HG03103 (cell line): ENCODE measurements around the gene MRPL37.
"Not testable (repeated sequence)": the region's sequence is repeated elsewhere in the genome, so short reads cannot be mapped to it uniquely, and the experiment has no call there.

Experiments used
- ATAC-seq: cut with Tn5 transposase; IDR thresholded peaks from one replicate; pipeline ENCODE4 v1.9.1; 2021; ENCODE audit warnings: low read depth; ENCODE audit not compliant: unreplicated experiment

Gene MRPL37

GRCh38 chr1:54199765-54200518, at the start of gene MRPL37, which contains the start of gene CYB5RL:
Gene MRPL37, plus strand, starts transcription at chr1:54200167. Its CDS starts 77 bp downstream, at chr1:54200244.
Gene CYB5RL, minus strand, starts transcription at chr1:54200030. Its CDS starts 4,414 bp downstream, at chr1:54195616.
- ATAC-seq, result peak; percentile 92

DNA sequence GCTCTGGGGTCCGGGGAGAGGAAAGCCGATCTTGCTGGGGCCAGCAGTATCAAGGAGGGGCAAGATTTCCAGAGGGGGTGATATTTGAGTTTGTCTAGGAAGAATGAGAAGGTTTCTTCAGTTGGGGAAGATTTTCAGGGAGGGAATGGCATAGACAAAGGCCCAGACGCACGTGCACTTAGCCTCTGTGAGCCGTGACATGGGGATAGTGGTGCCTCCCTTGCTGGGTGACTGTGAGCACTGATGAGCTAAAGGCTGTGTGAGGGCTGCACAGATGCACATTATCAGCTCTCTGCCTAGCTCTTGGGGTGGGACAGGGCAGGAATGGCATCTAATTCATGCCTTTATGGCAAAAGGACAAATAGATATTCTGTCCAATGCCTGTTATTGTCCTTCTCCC, 49.0 kb upstream of the MRPL37 start:
- ATAC-seq, result no peak

DNA sequence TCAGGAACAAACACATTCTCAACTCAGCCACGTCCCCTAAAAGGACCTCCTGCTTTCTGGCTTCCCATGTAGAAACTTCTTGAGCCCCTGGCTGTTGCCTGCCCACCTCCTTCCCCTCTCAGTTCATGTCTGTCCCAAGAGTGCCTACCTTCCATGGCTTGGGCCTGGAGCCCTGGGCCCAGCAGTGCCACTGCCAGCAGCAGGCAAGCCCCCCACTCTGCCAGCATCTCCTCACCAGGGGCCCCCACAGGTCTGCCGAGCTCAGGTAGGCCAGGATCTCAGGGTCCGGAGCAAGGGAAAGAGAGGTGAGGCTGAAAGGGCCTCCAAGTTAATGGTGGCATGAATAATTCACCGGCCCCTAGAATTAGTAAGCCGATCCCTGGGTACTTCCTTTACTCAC, 47.3 kb upstream of the MRPL37 start, which contains the start of gene CDCP2:
Gene CDCP2, minus strand, starts transcription at position 305 of the 400 bp plus-strand sequence. Its CDS starts 78 bp downstream, at position 227.
- ATAC-seq, result no peak

GRCh38 chr1:54153535-54154439, 46.2 kb upstream of the MRPL37 start:
- no peak for ATAC-seq

- ATAC-seq, result no peak
Observed at GRCh38 chr1:54156201-54156600, 43.8 kb upstream of the MRPL37 start.

DNA sequence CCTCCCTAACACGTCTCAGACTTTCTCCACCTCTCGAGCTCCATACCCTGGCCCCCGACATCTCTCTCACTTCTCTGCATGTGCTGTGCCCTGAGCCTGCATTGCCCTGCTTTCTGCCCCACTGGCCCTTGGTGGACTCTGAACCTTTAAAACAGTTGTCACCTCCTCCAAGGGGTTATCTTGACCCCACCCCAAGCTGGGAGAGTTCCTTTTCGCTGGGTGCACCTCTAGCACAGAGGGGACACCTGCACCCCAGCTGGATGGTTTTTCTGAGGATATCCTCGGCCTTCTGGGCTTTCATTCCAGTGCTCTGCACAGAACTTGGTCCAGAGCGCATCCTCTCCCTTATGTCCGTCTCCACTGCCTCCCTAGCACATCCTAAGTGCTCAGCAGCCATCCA, 43.0 kb upstream of the MRPL37 start:
- ATAC-seq, result no peak

- ATAC-seq, result no peak
Observed at GRCh38 chr1:54157401-54157800, 42.6 kb upstream of the MRPL37 start.

DNA sequence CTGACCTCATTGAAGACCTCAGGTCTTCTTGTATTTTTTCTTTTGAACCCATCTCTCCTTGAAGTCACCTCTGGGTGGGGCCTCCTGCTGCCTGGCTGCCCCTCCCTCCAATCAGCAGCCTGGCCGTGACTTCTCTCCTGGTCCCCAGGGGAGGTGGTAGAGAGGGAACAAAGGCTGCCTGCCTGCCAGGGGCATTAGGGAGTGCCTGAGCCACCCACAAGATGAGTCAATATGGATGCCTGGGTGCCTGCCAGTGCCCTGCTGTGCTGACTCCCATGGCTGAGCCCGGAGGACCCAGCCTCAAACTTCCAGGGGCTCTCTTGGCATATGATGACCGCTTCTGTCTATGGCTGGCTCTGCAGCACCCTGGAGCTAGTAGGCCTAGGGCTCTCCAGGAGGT, 41.9 kb upstream of the MRPL37 start:
- ATAC-seq, result no peak

- ATAC-seq, result no peak
Observed at GRCh38 chr1:54159733-54160316, 40.1 kb upstream of the MRPL37 start.

GRCh38 chr1:54160351-54160750, 39.6 kb upstream of the MRPL37 start:
- ATAC-seq, result no peak

GRCh38 chr1:54161495-54162168, 38.3 kb upstream of the MRPL37 start:
- ATAC-seq, result no peak

DNA sequence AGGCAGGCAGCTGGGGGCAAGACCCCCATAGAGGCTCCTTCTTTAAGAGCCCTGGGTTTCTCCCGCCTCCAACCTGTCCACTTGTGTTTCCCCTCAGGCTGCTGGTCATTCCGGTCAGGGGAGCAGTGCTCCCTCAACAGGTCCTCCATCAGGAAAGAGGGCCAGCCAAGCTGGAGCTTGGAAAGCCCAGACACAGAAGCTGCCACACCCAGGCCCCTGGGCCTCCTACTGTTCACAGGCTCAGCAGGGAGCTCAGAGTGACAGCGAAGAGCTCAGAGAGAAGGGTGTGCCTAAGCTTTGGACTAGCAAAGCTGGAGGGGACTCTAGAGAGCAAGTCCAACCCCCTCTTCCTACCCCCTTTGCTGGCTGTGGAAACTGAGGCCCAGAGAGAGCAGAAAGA, 36.9 kb upstream of the MRPL37 start:
- ATAC-seq, result no peak

DNA sequence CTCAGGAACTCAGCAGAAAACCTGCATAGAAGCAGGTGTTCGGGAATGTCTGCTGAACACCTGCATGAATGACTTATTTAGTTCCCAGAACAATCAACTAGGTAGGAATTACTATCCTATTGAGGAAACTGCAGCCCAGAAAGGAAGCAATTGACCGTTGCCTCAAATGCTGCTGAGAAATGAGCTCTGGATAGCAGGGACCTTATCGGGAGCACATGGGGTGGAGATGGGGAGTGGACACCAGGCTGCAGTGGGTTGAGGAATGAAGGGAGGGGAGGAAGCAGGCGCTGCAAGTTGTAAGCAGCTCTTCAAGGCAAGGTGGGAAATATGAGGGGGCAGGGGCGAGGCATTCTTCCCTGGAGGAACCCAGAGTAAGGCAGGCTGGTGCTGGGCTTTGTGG, 36.4 kb upstream of the MRPL37 start:
- ATAC-seq, result no peak

GRCh38 chr1:54165146-54165545, 34.8 kb upstream of the MRPL37 start:
- no peak for ATAC-seq

- ATAC-seq, result not testable (repeated sequence)
Observed at GRCh38 chr1:54166357-54166756, 33.6 kb upstream of the MRPL37 start.

DNA sequence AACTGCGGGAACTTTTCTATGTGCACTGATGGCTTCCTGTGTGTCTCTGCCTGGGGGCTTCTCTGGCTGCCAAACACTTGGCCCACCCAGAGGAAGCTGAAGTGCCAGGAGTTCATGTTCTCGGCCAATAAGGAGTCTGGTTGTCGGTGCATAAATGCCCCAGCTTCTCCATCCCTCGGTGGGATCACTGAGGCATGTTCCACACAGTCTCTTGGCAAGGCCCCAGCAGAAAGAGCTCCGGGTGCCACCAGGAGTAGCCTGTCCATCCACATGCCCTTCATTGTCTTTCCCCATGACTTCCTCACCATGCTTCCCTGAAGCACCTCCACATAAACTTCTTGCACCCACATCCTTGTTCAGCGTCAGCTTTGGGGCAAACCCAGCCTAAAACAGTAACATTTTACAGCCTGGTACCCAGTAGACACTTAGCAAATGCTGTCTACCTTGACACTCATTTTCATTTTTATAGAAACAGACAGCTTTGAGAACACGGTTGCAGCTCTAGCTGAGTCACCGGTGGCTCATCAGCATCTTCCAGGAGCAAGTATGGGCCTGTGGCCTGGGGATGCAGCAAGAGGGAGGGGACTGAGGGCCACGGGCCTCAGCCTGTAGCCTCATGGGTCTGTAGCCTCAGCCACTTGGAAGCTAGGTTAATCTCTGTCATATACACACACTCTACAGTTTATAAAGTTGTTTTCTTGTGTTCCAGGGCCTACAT, 32.4 kb upstream of the MRPL37 start:
- no peak for ATAC-seq

DNA sequence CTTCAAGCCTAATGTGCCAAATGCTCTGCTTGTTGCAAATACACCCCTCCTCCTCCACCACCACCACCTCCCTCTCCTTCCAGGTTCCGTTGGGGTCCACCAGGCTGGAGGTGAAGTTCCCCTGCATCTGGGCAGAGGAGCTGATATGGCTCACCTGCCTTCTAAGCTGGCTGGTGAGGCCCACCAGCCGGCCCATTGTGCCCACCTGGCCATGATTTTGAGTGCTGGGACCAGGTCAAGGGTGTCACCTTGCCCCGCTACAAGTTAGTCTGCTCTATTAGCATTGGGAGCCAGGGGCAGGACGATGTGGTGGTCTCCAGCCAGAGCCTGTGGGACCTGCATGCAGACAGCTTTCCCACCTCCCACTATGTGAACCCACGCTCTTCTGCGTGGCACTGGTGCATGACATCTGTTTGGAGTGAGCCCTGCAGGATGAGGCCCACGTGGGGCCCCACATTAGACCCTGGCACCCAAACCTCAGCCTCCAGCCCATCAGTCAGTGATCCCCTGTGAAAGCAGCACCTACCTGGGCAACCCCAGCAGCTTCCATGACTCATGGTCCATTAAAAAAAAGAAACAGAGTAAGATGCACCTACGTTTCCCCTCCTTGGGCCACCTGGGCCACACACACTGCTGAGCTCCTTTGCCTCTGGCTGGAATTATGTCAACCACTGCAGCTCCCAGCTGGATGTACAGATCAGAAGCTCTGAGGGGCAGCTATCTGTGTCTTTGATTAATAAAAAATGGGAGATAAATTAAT, 31.6 kb upstream of the MRPL37 start:
- no peak for ATAC-seq

DNA sequence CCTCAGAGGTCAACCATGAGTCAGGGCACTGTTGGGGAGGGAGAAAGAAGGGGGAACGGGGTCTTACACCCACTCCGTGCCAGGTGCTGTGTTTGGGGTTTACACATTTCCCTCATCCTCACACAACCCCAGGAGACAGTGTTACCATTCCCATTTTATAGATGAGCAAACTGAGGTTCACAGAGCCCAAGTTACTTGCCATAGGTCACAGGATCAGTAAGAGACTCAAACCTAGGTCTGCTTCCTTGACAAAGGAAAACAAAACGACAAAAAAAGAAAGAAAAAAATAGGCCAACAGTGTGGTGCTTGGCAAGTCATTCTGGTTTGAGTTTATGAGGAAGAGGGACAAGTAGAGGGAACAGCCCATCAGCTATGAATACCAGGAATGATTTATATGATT, 30.9 kb upstream of the MRPL37 start:
- no peak for ATAC-seq

DNA sequence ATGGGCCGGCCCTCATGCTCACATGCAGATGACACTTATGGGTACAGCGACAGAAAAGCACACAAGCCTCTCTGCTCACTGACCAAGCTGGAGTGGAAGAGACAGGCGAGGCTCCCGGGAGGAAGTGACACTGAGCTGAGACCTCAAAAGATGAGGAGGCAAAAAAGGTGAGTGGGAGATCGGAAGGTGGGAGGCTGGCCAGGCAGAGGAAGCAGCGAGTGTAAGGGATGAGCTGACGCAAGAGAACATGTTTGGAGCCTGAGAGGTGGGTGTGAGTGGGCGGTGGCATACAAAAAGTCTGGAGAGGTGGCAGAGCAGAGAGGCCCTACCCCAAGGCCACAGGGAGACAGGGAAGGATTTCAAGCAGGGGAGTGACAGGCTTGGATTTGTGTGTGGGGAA, 29.0 kb upstream of the MRPL37 start:
- no peak for ATAC-seq
